Mesenchymal stem cell (in vitro differentiated cells and primary cell): ENCODE data around the gene NTRK2.

Experiments used
- DNase-seq: peaks from one replicate; pipeline ENCODE4 v3.0.0-alpha.2; 2013
- H2AFZ ChIP-seq: one replicate; pipeline ENCODE4 v1.6.1; 2013; ENCODE audit warnings: low read depth, mild to moderate bottlenecking, control low read depth, inconsistent platforms, low read length, moderate library complexity
- H2AK5ac ChIP-seq: 2 replicates; pipeline ENCODE4 v1.6.1; 2013; ENCODE audit warnings: low read length, moderate library complexity, mild to moderate bottlenecking, inconsistent platforms; ENCODE audit not compliant: severe bottlenecking
- H2BK120ac ChIP-seq: one replicate; pipeline ENCODE4 v1.6.1; 2013; ENCODE audit warnings: low read depth, mild to moderate bottlenecking, inconsistent platforms, low read length, moderate library complexity
- H2BK12ac ChIP-seq, 2 experiments: one replicate each; pipeline ENCODE4 v1.6.1; 2013; ENCODE audit warnings: inconsistent platforms in 2 of 2, low read length in 2 of 2, mild to moderate bottlenecking in 2 of 2, moderate library complexity in 2 of 2, control low read depth in 1 of 2
- H2BK15ac ChIP-seq: one replicate; pipeline ENCODE4 v1.6.1; 2013; ENCODE audit warnings: mild to moderate bottlenecking, low read depth, inconsistent platforms; ENCODE audit not compliant: poor library complexity, severe bottlenecking
- H2BK5ac ChIP-seq: 2 replicates; pipeline ENCODE4 v1.6.1; 2013; ENCODE audit warnings: low read depth, mild to moderate bottlenecking, low read length, control low read depth, inconsistent platforms; ENCODE audit not compliant: poor library complexity, severe bottlenecking
- H3K14ac ChIP-seq, 2 experiments: one replicate each; pipeline ENCODE4 v1.6.1; 2013; ENCODE audit warnings: inconsistent platforms in 2 of 2, low read length in 2 of 2, control low read depth in 1 of 2, mild to moderate bottlenecking in 1 of 2, moderate library complexity in 1 of 2
- H3K18ac ChIP-seq, 2 experiments: one replicate each; pipeline ENCODE4 v1.6.1; 2013; ENCODE audit warnings: inconsistent platforms in 2 of 2, low read length in 2 of 2, control low read depth in 1 of 2, low read depth in 1 of 2, mild to moderate bottlenecking in 1 of 2
- H3K23ac ChIP-seq, 2 experiments: one replicate each; pipeline ENCODE4 v1.6.1; 2013; ENCODE audit warnings: inconsistent platforms in 2 of 2, low read length in 2 of 2, mild to moderate bottlenecking in 2 of 2, moderate library complexity in 2 of 2, control low read depth in 1 of 2
- H3K27ac ChIP-seq: 2 replicates; pipeline ENCODE4 v1.5.1; 2013; ENCODE audit warnings: mild to moderate bottlenecking, moderate library complexity, low read length, control low read depth, inconsistent platforms; ENCODE audit not compliant: poor library complexity, severe bottlenecking
- H3K27me3 ChIP-seq, 2 experiments: 2 replicates each; pipeline versions ENCODE4 v1.6.1 to v1.7.0; 2013; ENCODE audit warnings: low read length in 2 of 2, mild to moderate bottlenecking in 2 of 2, moderate library complexity in 2 of 2, control low read depth in 1 of 2, inconsistent platforms in 1 of 2; ENCODE audit not compliant: control insufficient read depth in 1 of 2, insufficient read depth in 1 of 2
- H3K36me3 ChIP-seq, 2 experiments: 2 replicates each; pipeline versions ENCODE4 v1.6.1 to v1.7.0; 2013; ENCODE audit warnings: low read length in 2 of 2, control low read depth in 1 of 2, inconsistent platforms in 1 of 2, low read depth in 1 of 2, mild to moderate bottlenecking in 1 of 2; ENCODE audit not compliant: insufficient read depth in 2 of 2, control insufficient read depth in 1 of 2
- H3K4ac ChIP-seq, 2 experiments: one replicate each; pipeline ENCODE4 v1.6.1; 2013; ENCODE audit warnings: inconsistent platforms in 2 of 2, low read length in 2 of 2, mild to moderate bottlenecking in 2 of 2, moderate library complexity in 2 of 2, control low read depth in 1 of 2, low read depth in 1 of 2
- H3K4me1 ChIP-seq: 2 replicates; pipeline ENCODE4 v1.6.1; 2013; ENCODE audit warnings: low read depth, low read length, control low read depth; ENCODE audit not compliant: control insufficient read depth, insufficient read depth
- H3K4me2 ChIP-seq: 2 replicates; pipeline ENCODE4 v1.6.1; 2013; ENCODE audit warnings: low read length, mild to moderate bottlenecking, inconsistent platforms; ENCODE audit not compliant: poor library complexity, severe bottlenecking
- H3K4me3 ChIP-seq, 2 experiments: 2 replicates each; pipeline versions ENCODE4 v1.5.1 to v1.7.0; 2013; ENCODE audit warnings: low read length in 2 of 2, mild to moderate bottlenecking in 2 of 2, control low read depth in 1 of 2, low read depth in 1 of 2; ENCODE audit not compliant: insufficient read depth in 1 of 2
- H3K79me1 ChIP-seq: replicated peaks from 2 replicates; pipeline ENCODE4 v1.6.1; 2013; ENCODE audit warnings: mild to moderate bottlenecking, control low read depth, low read length, inconsistent platforms; ENCODE audit not compliant: poor library complexity, severe bottlenecking
- H3K9ac ChIP-seq: 2 replicates; pipeline ENCODE4 v1.7.0; 2013; ENCODE audit warnings: mild to moderate bottlenecking, low read length, moderate library complexity
- H3K9me3 ChIP-seq: 2 replicates; pipeline ENCODE4 v1.7.0; 2013; ENCODE audit warnings: mild to moderate bottlenecking, low read length; ENCODE audit not compliant: control insufficient read depth
- H4K8ac ChIP-seq: one replicate; pipeline ENCODE4 v1.6.1; 2013; ENCODE audit warnings: inconsistent platforms, mild to moderate bottlenecking, low read length, moderate library complexity
- H4K91ac ChIP-seq: one replicate; pipeline ENCODE4 v1.6.1; 2013; ENCODE audit warnings: mild to moderate bottlenecking, low read length, inconsistent platforms
- WGBS: methylation state at CpG from one replicate; pipeline ENCODE4 v1.1.7; 2013; ENCODE audit warnings: mixed read lengths; 5-methylcytosine and 5-hydroxymethylcytosine counted together

The NTRK2 gene

DNA sequence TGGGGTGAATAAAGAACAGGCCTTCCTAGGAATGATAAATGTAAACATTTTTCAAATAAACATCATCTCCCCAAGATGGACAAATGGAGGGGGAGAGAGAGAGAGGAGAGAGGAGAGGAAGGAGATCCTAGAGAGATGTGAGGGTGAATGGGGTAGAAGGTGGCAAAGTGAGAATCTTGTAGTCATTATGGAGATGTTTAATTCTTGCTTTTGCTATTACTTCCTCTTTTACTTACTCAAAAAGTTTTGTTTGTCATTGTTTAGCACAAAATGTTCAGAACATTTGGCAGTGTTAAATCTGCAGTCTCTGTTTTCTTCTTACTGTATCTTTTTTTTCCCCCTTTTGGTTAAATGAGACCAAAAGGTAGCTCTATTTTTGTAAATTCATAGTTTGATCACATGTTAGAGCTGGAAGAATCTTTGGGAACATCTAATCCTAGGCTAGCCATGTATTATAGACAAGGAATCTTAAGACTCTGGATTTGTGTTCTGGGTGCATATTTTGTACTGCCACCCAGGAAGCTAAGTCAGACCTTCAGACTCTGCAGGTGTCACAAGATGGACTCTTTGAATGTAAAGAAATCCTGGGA, 266.1 kb downstream of the NTRK2 start:
- no peak overlapping the region for H3K14ac ChIP-seq
- H2AK5ac ChIP-seq: no peak overlapping the region
- no peak overlapping the region for H3K4me3 ChIP-seq
- H3K4me2 ChIP-seq: no peak overlapping the region
- no peak overlapping the region for H3K18ac ChIP-seq
- H3K9ac ChIP-seq: no peak overlapping the region
- H4K8ac ChIP-seq: no peak overlapping the region
- H3K9me3 ChIP-seq: no peaks in the 10 kb centered on the region
- no peaks in the 10 kb centered on the region for H3K79me1 ChIP-seq
- DNase-seq: no peak
- H3K27ac ChIP-seq: no peak overlapping the region
- H4K91ac ChIP-seq: no peak overlapping the region
- no peak overlapping the region for H3K4ac ChIP-seq
- no peaks in the 10 kb centered on the region for H3K4me1 ChIP-seq
- no peak overlapping the region for H2AFZ ChIP-seq
- H2BK120ac ChIP-seq: no peak overlapping the region
- H3K36me3 ChIP-seq: no peaks in the 10 kb centered on the region
- H3K27me3 ChIP-seq: peaks cover 0 to 6% of the 10 kb centered on the region in 2 experiments
- no peak overlapping the region for H2BK12ac ChIP-seq
- H2BK5ac ChIP-seq: no peak overlapping the region
- H2BK15ac ChIP-seq: no peak overlapping the region
- H3K23ac ChIP-seq: no peak overlapping the region

DNA sequence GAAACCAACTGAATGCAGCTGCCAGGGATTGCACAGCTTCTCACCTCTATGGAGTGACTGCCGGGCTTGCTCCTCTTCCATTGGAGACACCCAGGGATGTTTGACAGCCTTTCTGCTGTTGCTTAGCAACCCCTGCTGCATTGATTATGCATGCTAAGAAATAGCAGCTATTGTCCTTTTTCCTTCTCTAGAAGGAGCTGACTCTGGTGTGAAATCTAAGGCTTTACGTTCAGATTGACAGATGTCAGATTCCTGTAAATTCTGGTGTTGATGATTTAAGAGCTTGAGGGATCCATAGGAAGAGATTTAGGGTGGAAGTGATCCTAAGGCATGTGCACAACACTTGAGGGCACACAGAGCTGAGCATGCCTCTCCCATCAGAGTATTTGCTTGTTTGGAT, 267.7 kb downstream of the NTRK2 start:
- Histone ChIP-seq H2AFZ (no peak overlapping the region), H2BK120ac (no peak overlapping the region), H2BK15ac (no peak overlapping the region), H2AK5ac (no peak overlapping the region), H3K9ac (no peak overlapping the region), H3K4me2 (no peak overlapping the region), H2BK5ac (no peak overlapping the region), H3K9me3 (no peaks in the 10 kb centered on the region), H4K91ac (no peak overlapping the region), H2BK12ac (no peak overlapping the region), H3K18ac (no peak overlapping the region), H3K4me3 (no peak overlapping the region), H3K4ac (no peak overlapping the region), H3K79me1 (no peaks in the 10 kb centered on the region), H3K23ac (no peak overlapping the region), H4K8ac (no peak overlapping the region), H3K27ac (no peak overlapping the region), H3K4me1 (no peaks in the 10 kb centered on the region), H3K27me3 (peaks cover 0 to 5% of the 10 kb centered on the region in 2 experiments), H3K36me3 (no peaks in the 10 kb centered on the region), H3K14ac (no peak overlapping the region)
- 73% methylated on average over 2 of the region's 2 CpGs for WGBS
- no peak for DNase-seq

DNA sequence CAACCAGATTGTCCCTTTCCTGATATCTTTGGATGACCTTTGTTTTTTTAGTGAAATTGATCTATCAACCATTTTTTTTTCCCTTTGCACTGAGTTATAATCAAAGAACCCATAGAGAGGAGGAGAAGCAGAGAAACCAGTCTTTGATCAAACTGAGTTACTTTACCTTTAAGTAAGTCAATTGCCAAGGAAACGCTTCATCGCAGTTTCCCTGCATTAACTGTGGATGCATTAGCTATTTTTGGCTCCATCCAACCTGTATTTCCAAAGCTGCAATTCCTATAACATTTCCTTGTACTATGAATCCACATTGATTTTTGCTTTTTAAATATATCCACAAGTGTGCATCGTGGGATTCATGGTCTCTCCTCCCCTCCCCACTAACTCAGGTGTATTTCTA, 268.1 kb downstream of the NTRK2 start:
- H3K14ac ChIP-seq: no peak overlapping the region
- no peak overlapping the region for H2BK120ac ChIP-seq
- H2BK12ac ChIP-seq: no peak overlapping the region
- H3K4ac ChIP-seq: no peak overlapping the region
- H2BK15ac ChIP-seq: no peak overlapping the region
- peaks cover 0 to 5% of the 10 kb centered on the region in 2 experiments for H3K27me3 ChIP-seq
- no peak overlapping the region for H2BK5ac ChIP-seq
- no peak overlapping the region for H4K8ac ChIP-seq
- no peak for DNase-seq
- no peaks in the 10 kb centered on the region for H3K79me1 ChIP-seq
- no peaks in the 10 kb centered on the region for H3K9me3 ChIP-seq
- H2AK5ac ChIP-seq: no peak overlapping the region
- no peak overlapping the region for H3K18ac ChIP-seq
- no peak overlapping the region for H3K23ac ChIP-seq
- no peak overlapping the region for H4K91ac ChIP-seq
- 85% methylated on average over 2 of the region's 3 CpGs for WGBS
- H3K4me1 ChIP-seq: no peaks in the 10 kb centered on the region
- no peaks in the 10 kb centered on the region for H3K36me3 ChIP-seq
- no peak overlapping the region for H3K9ac ChIP-seq
- no peak overlapping the region for H3K27ac ChIP-seq
- H2AFZ ChIP-seq: no peak overlapping the region
- no peak overlapping the region for H3K4me3 ChIP-seq
- no peak overlapping the region for H3K4me2 ChIP-seq

DNA sequence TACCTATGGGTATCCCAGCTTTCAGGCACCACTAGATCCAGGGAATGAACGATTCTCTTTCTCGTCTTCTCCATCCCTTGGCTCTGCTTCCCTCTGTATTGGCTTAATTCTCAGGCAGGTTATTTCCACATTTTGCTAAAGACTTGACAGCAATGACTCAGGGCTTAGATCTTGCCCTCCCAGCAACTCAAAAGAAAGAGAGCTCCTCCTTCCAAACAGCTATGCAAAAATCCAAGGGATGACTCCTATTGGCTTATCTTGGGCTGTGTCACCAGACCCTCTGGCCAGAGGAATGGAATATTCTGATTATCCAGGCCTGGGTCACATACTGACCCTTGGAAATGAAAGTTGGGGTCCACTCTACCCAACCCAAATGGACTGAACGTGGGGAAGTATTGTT, 270.2 kb downstream of the NTRK2 start:
- 81% methylated on average over 3 of the region's 3 CpGs for WGBS
- peak overlapping the region; percentile 13 for H3K9ac ChIP-seq
- H2BK5ac ChIP-seq: no peak overlapping the region
- H2BK15ac ChIP-seq: no peak overlapping the region
- H3K23ac ChIP-seq: no peak overlapping the region
- no peak overlapping the region for H2AFZ ChIP-seq
- H3K14ac ChIP-seq: no peak overlapping the region
- H2BK120ac ChIP-seq: no peak overlapping the region
- no peak overlapping the region for H3K18ac ChIP-seq
- H4K91ac ChIP-seq: no peak overlapping the region
- H3K4me3 ChIP-seq: peak overlapping the region in 1 of 2 experiments; percentile 40
- no peak overlapping the region for H3K4ac ChIP-seq
- H3K4me1 ChIP-seq: no peaks in the 10 kb centered on the region
- H3K27me3 ChIP-seq: peaks cover 0 to 5% of the 10 kb centered on the region in 2 experiments
- H3K27ac ChIP-seq: no peak overlapping the region
- H4K8ac ChIP-seq: no peak overlapping the region
- no peaks in the 10 kb centered on the region for H3K9me3 ChIP-seq
- no peak overlapping the region for H2AK5ac ChIP-seq
- H3K36me3 ChIP-seq: no peaks in the 10 kb centered on the region
- H3K79me1 ChIP-seq: no peaks in the 10 kb centered on the region
- no peak overlapping the region for H3K4me2 ChIP-seq
- DNase-seq: no peak
- H2BK12ac ChIP-seq: no peak overlapping the region
